GM18858 (cell line): Measurements from ENCODE around the gene CD48.

Experiments
- ATAC-seq: cut with Tn5 transposase; IDR thresholded peaks from one replicate; pipeline ENCODE4 v1.9.1; 2021; ENCODE audit not compliant: unreplicated experiment

CD48 gene

DNA sequence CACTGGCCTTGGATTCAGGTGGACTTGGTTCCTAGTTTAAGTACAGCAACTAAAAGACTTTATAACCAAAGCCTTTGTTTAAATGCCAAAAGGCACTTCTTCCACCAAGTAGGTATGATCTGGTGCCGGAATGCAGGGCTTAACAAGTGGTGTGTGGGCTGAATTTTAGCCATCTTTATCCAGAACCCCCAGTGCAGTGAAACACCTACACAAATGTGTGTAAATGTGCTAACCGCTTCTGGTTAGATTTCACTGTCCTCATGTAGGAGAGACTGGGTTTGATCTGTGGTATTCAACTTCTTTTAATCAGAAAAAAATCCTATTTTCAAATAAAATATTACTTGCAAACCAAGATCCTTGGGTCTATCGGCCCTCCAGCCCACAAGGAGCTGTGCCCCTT, 75.1 kb downstream of the CD48 start:
- no peak for ATAC-seq

DNA sequence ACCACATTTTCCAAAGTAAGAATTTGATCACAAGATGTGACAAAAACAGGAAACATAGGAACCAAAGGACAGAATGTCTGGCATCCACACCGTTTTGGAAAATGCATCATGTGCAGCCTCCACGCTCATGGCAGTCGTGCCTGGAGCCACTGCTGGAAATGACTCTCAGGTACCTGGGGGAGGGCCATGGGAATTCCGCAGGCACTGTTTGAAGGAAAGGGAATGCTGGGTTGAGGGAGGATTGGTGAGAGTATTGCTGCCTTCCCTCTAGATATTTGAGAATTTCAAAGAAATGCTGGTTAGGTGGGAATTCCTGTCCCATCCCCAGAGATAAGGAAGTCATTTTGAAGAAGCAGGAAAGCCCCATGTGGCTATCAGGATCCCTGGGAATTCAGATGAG, 75.5 kb downstream of the CD48 start:
- no peak for ATAC-seq

DNA sequence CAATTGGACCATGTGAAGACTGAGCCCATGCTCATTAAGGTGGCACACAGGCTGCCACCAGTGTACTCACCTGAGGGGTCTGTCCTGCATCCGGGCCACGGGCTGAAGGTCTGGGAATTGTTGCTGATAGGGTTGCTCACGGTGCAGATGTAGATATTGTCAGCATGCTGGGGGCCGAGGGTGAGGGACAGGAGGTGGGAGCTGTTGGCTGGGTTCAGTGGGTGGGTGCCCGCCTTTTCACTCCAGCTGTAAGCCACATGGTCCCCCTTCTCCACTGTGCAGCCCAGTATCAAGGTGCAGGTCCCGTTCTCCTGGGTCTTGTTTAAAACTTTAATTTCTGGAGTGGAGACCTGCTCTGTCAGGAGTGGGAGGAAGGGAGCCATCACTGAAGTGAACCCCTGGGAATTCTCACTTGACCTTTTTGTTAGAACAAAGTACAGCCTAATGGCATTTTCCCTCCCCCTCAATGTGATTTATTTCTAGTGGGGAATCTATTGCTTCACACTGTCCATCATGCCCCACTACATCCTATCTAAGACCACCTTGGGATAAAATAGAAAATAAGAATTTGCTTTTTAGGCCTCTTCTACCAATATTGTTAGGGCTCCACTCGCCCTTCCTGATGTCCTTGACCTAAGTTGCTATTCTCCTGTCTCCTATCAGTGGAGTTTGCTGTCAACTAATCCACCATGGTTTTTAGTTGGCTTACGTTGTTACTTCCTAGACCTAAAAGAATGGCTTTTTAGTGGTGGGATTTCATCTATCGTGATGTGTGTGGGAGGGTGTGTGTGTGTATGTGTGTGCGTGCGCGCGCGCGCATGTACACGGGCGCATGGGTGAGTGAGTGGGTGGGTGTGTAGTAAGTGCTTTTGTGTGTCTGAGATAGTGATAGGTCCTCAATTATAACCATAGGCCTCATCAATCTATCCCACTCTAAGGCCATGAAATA, 76.8 kb downstream of the CD48 start:
- no peak for ATAC-seq

DNA sequence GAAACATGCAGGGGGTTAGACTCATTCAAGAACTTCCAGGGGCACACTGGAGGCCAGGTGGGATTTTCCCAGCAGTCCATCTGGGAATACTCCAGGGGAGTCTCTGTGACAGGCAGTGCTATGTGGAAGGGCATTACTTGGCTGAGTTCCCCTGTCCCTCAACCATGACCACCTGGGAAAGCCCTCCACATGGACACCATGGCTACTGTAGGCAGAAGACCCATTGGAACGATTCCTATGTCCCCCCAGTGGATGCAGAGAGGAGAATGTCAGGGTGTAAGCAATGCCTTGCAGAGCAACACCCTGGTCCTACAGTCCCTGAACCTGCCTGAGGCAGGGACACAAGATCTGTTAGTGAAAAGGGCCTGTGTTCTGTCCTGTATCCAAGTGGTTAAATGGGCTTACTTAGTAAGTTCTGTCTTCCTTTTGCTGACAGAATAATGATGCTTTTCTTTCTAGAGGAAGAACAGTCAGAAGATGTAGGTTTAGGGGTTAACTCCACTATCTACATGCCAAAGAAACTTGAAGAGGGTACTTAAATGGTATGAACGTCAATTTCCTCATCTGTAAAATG, 78.2 kb downstream of the CD48 start:
- ATAC-seq, result no peak

DNA sequence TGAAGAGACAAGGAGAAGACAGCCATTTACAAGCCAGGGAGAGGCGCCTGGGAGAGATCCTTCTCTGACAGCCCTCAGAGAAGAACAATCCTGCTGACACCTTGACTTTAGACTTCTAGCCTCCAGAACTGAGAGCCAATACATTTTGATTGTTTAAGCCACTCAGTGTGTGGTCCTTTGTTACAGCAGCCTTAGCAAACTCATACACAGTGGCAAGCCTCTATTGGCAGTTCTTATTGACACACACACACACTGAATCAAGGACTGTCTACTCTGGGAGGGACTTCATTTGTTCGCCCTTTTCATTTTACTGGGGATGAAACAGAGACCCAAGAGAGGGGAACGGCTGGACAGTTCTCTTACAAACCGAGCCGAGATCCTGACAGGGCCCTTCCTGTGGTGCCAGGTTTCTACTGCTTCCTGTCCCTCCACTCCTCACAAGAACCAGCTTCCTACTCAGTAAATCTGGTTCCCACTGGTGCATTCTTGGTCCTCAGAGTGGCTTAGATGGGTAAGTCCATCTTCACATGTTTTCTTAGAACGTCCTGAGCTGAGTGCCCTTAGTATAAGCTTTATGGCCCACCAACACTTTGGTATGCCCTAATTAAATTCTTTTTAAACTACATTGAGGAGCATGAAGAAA, 79.5 kb downstream of the CD48 start:
- no peak for ATAC-seq

DNA sequence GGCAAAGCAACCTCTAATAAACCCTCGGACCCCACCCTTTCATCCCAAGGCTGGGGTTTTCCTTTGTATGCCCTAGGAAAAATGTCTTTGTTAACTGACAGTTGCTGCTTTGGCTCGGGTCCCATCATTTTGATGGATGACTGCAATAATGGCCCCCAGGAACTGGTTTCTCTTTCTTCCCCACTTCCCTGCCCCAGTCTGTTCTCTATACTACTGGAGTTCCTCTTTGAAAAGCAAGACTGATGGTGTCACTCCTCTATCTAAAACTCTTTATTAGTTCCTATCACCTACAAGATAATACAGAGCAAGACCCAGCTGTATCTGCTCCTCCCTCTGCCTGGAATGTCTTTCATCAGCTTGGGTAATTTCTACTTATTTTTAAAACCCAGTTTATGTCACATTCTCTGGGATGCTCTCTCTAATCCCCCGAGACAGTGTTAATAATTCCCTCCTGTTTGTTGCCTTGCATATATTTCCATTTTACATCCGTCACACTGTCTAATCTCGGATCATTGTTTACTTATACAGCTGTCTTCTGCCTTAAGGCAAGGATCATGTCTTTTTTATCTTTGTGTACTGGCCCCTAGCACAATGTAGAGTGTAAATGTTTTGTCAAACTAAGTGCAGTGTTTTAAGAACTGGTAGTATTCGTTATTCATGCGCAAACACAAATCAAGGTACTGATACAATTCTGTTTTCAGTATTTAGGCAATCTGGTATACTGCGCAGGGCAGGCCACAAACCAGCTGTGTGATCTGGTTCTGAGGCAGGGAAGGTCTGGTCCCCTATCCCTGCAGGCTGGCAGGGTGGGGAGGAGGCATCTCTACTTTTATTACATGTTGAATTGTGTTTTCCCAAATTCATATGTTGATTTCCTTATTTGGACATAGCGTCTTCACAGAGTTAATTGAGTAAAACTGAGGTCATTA, 80.8 kb downstream of the CD48 start:
- no peak for ATAC-seq

DNA sequence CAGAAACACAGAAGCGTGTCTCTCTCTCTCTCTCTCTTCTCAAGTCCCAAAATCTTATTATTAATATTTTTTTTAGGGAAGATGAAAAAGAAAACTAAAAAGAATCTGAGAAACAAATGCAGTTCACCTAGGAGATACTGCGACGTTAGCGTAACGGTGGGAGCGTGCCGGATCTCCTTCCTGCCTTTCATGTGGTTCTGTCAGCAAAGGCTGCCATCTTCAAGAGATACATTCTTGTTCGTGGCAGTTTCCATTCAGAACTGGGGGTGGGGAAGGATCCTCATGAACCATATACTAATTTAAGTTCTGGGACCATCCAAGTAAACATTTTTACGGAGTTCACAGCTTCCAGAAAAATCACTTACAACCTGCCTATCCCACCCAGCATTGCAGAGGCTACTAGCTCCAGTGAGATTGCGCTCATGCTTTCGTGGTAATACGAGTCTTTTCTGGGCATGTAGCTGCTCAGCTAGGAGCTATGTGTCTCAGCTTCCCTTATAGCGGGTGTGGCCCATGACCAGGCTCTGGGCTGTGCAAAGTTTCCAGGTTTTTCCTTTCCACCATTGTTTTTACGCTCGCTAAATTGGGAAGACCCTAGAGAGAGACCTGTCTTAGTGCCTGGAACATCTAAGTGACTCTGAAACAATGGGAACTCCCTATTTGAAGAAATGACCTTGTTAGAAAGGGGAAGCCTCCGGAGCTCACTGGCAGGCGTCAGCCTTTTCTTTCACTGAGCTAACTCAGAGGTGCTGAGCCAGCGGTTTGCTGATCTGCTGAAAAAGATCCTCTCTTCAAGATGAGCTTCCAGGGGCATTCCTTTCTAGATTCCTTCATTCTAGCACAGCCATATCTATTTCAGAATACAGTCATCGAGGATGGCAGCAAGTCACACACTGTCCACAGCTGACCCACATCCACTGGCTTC, 82.1 kb downstream of the CD48 start:
- ATAC-seq, result no peak

DNA sequence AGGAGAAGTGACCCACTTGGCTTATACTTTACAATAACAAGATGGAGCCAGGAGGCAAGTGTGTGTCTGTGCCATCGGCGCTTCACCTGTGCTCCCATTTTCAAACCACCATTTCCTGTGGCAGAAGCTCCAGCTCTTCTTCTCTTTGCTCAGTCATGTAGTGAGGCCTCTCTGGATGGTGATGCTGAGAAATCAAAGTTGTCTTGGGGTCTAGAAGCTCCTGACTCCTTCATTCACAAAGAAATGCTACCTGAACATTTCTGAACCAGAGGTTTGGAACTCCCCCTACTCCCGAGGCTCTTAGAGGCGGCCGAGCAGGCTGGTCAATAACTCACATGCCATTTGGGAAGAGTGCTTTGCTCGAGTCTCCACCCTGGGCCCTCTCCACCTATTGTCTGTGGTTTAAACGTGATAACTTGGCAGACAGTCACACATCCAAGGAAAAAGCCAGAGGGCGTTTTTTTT, 82.8 kb downstream of the CD48 start:
- no peak for ATAC-seq
